Ascending aorta (tissue), 2 donors: Measurements from ENCODE around the gene OR2AT4. TPM values are rescaled to one million over a fixed set of nuclear protein-coding genes. Genes with fewer than 3 reads are reported as not detected.
"Not testable (repeated sequence)": the region's sequence is repeated elsewhere in the genome, so short reads cannot be mapped to it uniquely, and the experiment has no call there.

Experiments
- DNase-seq, 2 donors: peaks; one replicate each; pipeline ENCODE4 v3.0.0-alpha.2; 2019; ENCODE audit warnings: low spot score in 2 of 2
- H3K27ac ChIP-seq, 2 donors: fragments of 200-600 bp; sonication (generic); one replicate each; pipeline ENCODE4 v1.5.1; 2016 to 2017; ENCODE audit warnings: mild to moderate bottlenecking in 1 of 2
- H3K27me3 ChIP-seq: fragments of 200-600 bp; sonication (generic); one replicate; pipeline ENCODE4 v1.5.1; 2017
- H3K36me3 ChIP-seq, 2 donors: fragments of 200-600 bp; sonication (generic); one replicate each; pipeline ENCODE4 v1.5.1; 2016
- H3K4me1 ChIP-seq, 2 donors: fragments of 200-600 bp; sonication (generic); one replicate each; pipeline ENCODE4 v1.5.1; 2016 to 2017; ENCODE audit warnings: mild to moderate bottlenecking in 1 of 2
- H3K4me3 ChIP-seq, 2 donors: fragments of 200-600 bp; sonication (generic); one replicate each; pipeline ENCODE4 v1.5.1; 2016 to 2017; ENCODE audit warnings: mild to moderate bottlenecking in 1 of 2
- H3K9me3 ChIP-seq, 2 donors: fragments of 200-600 bp; sonication (generic); one replicate each; pipeline ENCODE4 v1.5.1; 2016
- CTCF ChIP-seq, 3 experiments: fragments of 200-600 bp in 2 of 3; fragments of 450-650 bp in 1 of 3; sonication (generic) in 2 of 3; IDR thresholded peaks; one replicate each; pipeline ENCODE4 v1.5.1; 2016 to 2019; ENCODE audit warnings: antibody characterized with exemption in 3 of 3, mild to moderate bottlenecking in 1 of 3, moderate library complexity in 1 of 3
- intact Hi-C: fragments of 100-400 bp; cut with DNase I; formaldehyde crosslinking; loops from one replicate; pipeline ENCODE4 v1.15.1; 2023
- total RNA-seq: library from RNA; depleted of rRNA; stranded (reverse); fragments of >200 nt; gene quantifications from one replicate; pipeline ENCODE4 v1.1.0, GENCODE V29; 2016

Gene OR2AT4
- total RNA-seq, 1 donor from 2014 or later, result not detected

DNA sequence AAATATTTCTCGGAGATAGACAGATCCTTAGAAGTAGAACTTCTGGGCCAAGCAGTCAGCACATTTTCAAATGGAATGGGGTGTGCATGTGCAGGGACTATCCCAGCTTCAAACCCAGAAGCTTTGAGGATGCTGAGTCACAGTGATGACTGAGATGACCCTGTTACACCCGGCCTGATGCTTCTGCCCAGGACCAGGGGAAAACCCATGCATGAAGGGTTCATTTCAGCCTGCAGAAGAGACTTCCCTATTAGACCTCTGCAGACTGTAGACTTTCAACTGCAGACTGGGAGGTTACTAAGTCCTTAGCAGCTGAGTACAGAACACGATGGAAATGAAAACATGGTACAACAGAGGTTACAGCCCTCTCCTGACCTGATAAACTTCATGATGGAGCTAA is 3.6 kb upstream of the OR2AT4 start:
- Histone ChIP-seq H3K9me3 (no peaks in the 10 kb centered on the region), H3K36me3 (no peaks in the 10 kb centered on the region), H3K4me3 (no peak overlapping the region), H3K4me1 (no peaks in the 10 kb centered on the region), H3K27ac (no peak overlapping the region), H3K27me3 (no peaks in the 10 kb centered on the region)
- intact Hi-C loops, result no loop called here
- TF ChIP-seq CTCF (IDR thresholded peaks at IDR 0.05), result no peak
- no peak for DNase-seq

GRCh38 chr11:75099635-75100034 is 3.0 kb upstream of the OR2AT4 start:
- TF ChIP-seq CTCF (IDR thresholded peaks at IDR 0.05), result no peak
- Histone ChIP-seq H3K27me3 (no peaks in the 10 kb centered on the region), H3K4me3 (no peak overlapping the region), H3K27ac (no peak overlapping the region), H3K9me3 (no peaks in the 10 kb centered on the region), H3K4me1 (no peaks in the 10 kb centered on the region), H3K36me3 (no peaks in the 10 kb centered on the region)
- no peak for DNase-seq
- intact Hi-C loops, result no loop called here

DNA sequence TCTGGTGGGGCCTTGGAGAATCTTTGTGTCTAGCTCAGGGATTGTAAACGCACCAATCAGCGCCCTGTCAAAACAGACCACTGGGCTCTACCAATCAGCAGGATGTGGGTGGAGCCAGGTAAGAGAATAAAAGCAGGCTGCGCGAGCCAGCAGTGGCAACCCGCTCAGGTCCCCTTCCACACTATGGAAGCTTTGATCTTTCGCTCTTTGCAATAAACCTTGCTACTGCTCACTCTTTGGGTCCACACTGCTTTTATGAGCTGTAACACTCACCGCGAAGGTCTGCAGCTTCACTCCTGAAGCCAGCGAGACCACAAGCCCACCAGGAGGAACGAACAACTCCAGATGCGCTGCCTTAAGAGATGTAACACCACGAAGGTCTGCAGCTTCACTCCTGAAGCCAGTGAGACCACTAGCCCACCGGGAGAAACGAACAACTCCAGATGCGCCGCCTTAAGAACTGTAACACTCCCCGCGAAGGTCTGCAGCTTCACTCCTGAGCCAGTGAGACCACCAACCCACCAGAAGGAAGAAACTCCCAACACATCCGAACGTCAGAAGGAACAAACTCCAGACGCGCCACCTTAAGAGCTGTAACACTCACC is 2.3 kb upstream of the OR2AT4 start:
- H3K27me3 ChIP-seq, H3K4me1 ChIP-seq, H3K27ac ChIP-seq, H3K36me3 ChIP-seq, intact Hi-C loops, H3K4me3 ChIP-seq, DNase-seq, H3K9me3 ChIP-seq: not testable (repeated sequence)

DNA sequence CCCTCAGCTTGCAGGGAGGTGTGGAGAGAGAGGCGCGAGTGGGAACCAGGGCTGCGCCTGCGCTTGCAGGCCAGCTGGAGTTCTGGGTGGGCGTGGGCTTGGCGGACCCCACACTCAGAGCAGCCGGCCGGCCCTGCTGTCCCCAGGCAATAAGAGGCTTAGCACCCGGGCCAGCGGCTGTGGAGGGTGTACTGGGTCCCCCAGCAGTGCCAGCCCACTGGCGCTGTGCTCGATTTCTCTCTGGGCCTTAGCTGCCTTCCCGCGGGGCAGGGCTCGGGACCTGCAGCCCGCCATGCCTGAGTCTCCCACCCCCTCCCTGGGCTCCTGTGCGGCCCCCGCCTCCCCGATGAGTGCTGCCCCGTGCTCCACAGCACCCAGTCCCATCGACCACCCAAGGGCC is 1.5 kb upstream of the OR2AT4 start:
- DNase-seq, H3K36me3 ChIP-seq, H3K27ac ChIP-seq, H3K27me3 ChIP-seq, H3K4me3 ChIP-seq, H3K9me3 ChIP-seq, H3K4me1 ChIP-seq, intact Hi-C loops: not testable (repeated sequence)

DNA sequence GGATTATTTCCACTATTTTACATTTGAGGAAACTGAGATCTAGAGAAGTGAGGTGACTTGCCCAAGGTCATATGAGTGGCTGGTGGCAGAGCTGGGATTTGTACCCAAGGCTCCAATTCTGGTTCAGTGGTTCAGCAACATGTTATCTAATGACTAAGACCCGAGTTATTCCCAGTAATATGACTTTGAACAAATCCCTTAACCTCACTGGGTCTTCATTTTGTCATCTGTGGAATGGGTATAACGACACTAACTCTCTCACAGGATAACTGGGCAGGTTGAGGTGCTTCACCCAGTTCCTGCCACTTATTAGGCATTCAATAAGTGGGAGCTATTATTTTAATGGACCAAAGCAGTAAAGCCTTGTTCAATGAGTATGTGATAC is 489 bp upstream of the OR2AT4 start:
- no peaks in the 10 kb centered on the region for H3K4me1 ChIP-seq
- no peak overlapping the region for H3K27ac ChIP-seq
- intact Hi-C loops, result no loop called here
- no peak for DNase-seq
- no peak overlapping the region for H3K4me3 ChIP-seq
- no peak for TF ChIP-seq CTCF (IDR thresholded peaks at IDR 0.05)
- no peaks in the 10 kb centered on the region for H3K9me3 ChIP-seq
- no peaks in the 10 kb centered on the region for H3K36me3 ChIP-seq
- no peaks in the 10 kb centered on the region for H3K27me3 ChIP-seq

GRCh38 chr11:75094382-75094781 is 2.3 kb downstream of the OR2AT4 start:
- H3K4me1 ChIP-seq, H3K27ac ChIP-seq, DNase-seq, H3K4me3 ChIP-seq, H3K27me3 ChIP-seq, H3K36me3 ChIP-seq, intact Hi-C loops: not testable (repeated sequence)
- H3K9me3 ChIP-seq, result peaks cover 0 to 11% of the 10 kb centered on the region in 2 donors

- intact Hi-C loops, result no loop called here
- H3K36me3 ChIP-seq, result no peaks in the 10 kb centered on the region
- TF ChIP-seq CTCF (IDR thresholded peaks at IDR 0.05), result no peak
- H3K27me3 ChIP-seq, result no peaks in the 10 kb centered on the region
- H3K4me1 ChIP-seq, result no peaks in the 10 kb centered on the region
- peaks cover 0 to 11% of the 10 kb centered on the region in 2 donors for H3K9me3 ChIP-seq
- no peak for DNase-seq
- H3K27ac ChIP-seq, result no peak overlapping the region
- no peak overlapping the region for H3K4me3 ChIP-seq
Observed at GRCh38 chr11:75090671-75091177, 6.0 kb downstream of the OR2AT4 start.
